GM12878 (cell line): Measurements from ENCODE around the gene MIPOL1. TPM values are rescaled to one million over a fixed set of nuclear protein-coding genes. Genes with fewer than 3 reads are reported as not detected.
"Not testable (repeated sequence)": the region's sequence is repeated elsewhere in the genome, so short reads cannot be mapped to it uniquely, and the experiment has no call there.

Experiments
- ATAC-seq: fragments of 200-7000 bp; cut with Tn5 transposase; 3 replicates; pipeline ENCODE4 v1.9.1; 2020; ENCODE audit warnings: mild to moderate bottlenecking, moderate library complexity
- BruUV-seq: library from RNA; stranded (reverse); fragments of 400-500 nt; replicated peaks from 2 replicates; lab custom pipeline; 2021; lab: Mats Ljungman, UMichigan
- CTCF ChIA-PET: fragments of 300-600 bp; sonication (Branson Sonifier 250); formaldehyde crosslinking; extraction: SDS; loops from one replicate; lab custom pipeline; 2021; ENCODE audit warnings: inconsistent platforms; lab: Yijun Ruan, JAX
- POLR2A ChIA-PET: fragments of 350-600 bp; formaldehyde crosslinking; extraction: SDS; loops from one replicate; lab custom pipeline; 2021; ENCODE audit warnings: inconsistent platforms; lab: Charles Lee
- RAD21 ChIA-PET: fragments of 300-600 bp; sonication (Branson Sonifier 250); formaldehyde crosslinking; loops from one replicate; lab custom pipeline; 2023; ENCODE audit warnings: antibody characterized with exemption; ENCODE audit not compliant: unreplicated experiment; lab: Charles Lee
- SMC1A ChIA-PET: fragments of 300-600 bp; sonication (Branson Sonifier 250); formaldehyde crosslinking; loops from one replicate; lab custom pipeline; 2023; ENCODE audit not compliant: unreplicated experiment, uncharacterized antibody; lab: Charles Lee
- DNase-seq: peaks from one replicate; pipeline ENCODE4 v3.0.0-alpha.2; 2011; ENCODE audit warnings: low read depth, low spot score
- FAIRE-seq: peaks from 3 replicates; lab custom pipeline; 2011; peaks lifted over from hg19 to GRCh38; lab: Jason Lieb, UNC
- H2AFZ ChIP-seq: 2 replicates; pipeline ENCODE4 v1.6.0; 2011; ENCODE audit warnings: low read depth, low read length, control low read depth; ENCODE audit not compliant: control insufficient read depth
- H3K27ac ChIP-seq: 2 replicates; pipeline ENCODE4 v1.5.1; 2011; ENCODE audit warnings: control low read depth; ENCODE audit not compliant: control insufficient read depth, insufficient read depth
- H3K27me3 ChIP-seq, 2 experiments: replicated peaks in 1 of 2; 2 replicates each; pipeline versions ENCODE4 v1.6.0 to v1.6.1; 2011; ENCODE audit warnings: low read length in 1 of 2; ENCODE audit not compliant: control insufficient read depth in 2 of 2, insufficient read depth in 2 of 2
- H3K36me3 ChIP-seq, 2 experiments: 2 replicates each; pipeline ENCODE4 v1.5.1; 2011; ENCODE audit warnings: low read length in 1 of 2; ENCODE audit not compliant: control insufficient read depth in 2 of 2, insufficient read depth in 2 of 2
- H3K4me1 ChIP-seq: 2 replicates; pipeline ENCODE4 v1.6.1; 2011; ENCODE audit warnings: mild to moderate bottlenecking, low read length, moderate library complexity, mixed read lengths; ENCODE audit not compliant: control insufficient read depth, insufficient read depth
- H3K4me2 ChIP-seq: 2 replicates; pipeline ENCODE4 v1.6.0; 2011; ENCODE audit warnings: control low read depth; ENCODE audit not compliant: control insufficient read depth, insufficient read depth
- H3K4me3 ChIP-seq: fragments of 200-600 bp; sonication (generic); 2 replicates; pipeline ENCODE4 v1.5.1; 2016
- H3K79me2 ChIP-seq: 2 replicates; pipeline ENCODE4 v1.6.0; 2011; ENCODE audit warnings: low read length; ENCODE audit not compliant: control insufficient read depth, insufficient read depth
- H3K9ac ChIP-seq: 2 replicates; pipeline ENCODE4 v1.8.0; 2011; ENCODE audit warnings: low read length, control low read depth, mixed read lengths; ENCODE audit not compliant: control insufficient read depth, insufficient read depth
- H3K9me3 ChIP-seq: replicated peaks from 3 replicates; pipeline ENCODE4 v1.5.1; 2011; ENCODE audit warnings: mild to moderate bottlenecking, low read length; ENCODE audit not compliant: control insufficient read depth, insufficient read depth
- H4K20me1 ChIP-seq: 2 replicates; pipeline ENCODE4 v1.6.0; 2011; ENCODE audit not compliant: control insufficient read depth, insufficient read depth
- WGBS: methylation state at CpG from one replicate; pipeline ENCODE4 v1.1.6; 2016; ENCODE audit warnings: low lambda C conversion rate; ENCODE audit not compliant: insufficient replicate concordance, insufficient coverage; ENCODE audit errors: missing lambda C conversion rate; 5-methylcytosine and 5-hydroxymethylcytosine counted together
- in situ Hi-C: fragments of 300-500 bp; cut with MboI; formaldehyde crosslinking; loops from 9 replicates; pipeline ENCODE4 v1.14.3; 2018; ENCODE audit warnings: mixed read lengths
- intact Hi-C: fragments of 100-400 bp; cut with micrococcal nuclease; formaldehyde crosslinking; loops from one replicate; pipeline ENCODE4 v1.14.2; 2022; ENCODE audit not compliant: unreplicated experiment
- polyA plus RNA-seq, 11 experiments: library from polyadenylated mRNA; depleted of rRNA in 4 of 11; unstranded in 6 of 11; stranded (reverse) in 5 of 11; fragments of >200 nt; fragmentation: Nextera tagmentation in 4 of 11; fragmentation: Illumina TruSeq in 1 of 11; extraction: Ambion mirVana in 4 of 11; extraction: Trizol in 1 of 11; gene quantifications; 1 replicate in 1 of 11; 2 replicates in 10 of 11; pipeline versions ENCODE4 v1.2.1 to v1.2.3, GENCODE V29; 2011 to 2016; ENCODE audit warnings: inconsistent platforms in 2 of 11, missing spikeins in 2 of 11, low read depth in 1 of 11
- total RNA-seq, 4 experiments: library from RNA; depleted of rRNA in 3 of 4; stranded (reverse); fragments of >200 nt in 3 of 4; fragmentation: Illumina TruSeq in 1 of 4; extraction: Trizol in 1 of 4; gene quantifications; 2 replicates each; pipeline versions ENCODE4 v1.2.1 to v1.2.3, GENCODE V29; 2013 to 2021
- TF ChIP-seq, protein P1 (sequence below): fragments of 450-650 bp; IDR thresholded peaks from 2 replicates; pipeline ENCODE4 v1.6.1; 2017; ENCODE audit warnings: antibody characterized with exemption, mild to moderate bottlenecking, moderate library complexity

Gene MIPOL1
- total and polyA plus RNA-seq, 10 of the 15 experiments (the other 5 are each of a cell fraction or from before 2014, with no cell fraction given), result 0.06 TPM; not detected in 9

GRCh38 chr14:37179896-37180502 is 17.7 kb upstream of the MIPOL1 start:
- CTCF ChIA-PET, result no interaction called here
- RAD21 ChIA-PET, result no interaction called here
- Histone ChIP-seq H3K4me1 (no peaks in the 10 kb centered on the region), H3K9ac (no peak overlapping the region), H3K4me2 (no peak overlapping the region), H4K20me1 (no peaks in the 10 kb centered on the region), H2AFZ (no peak overlapping the region), H3K36me3 (no peaks in the 10 kb centered on the region), H3K27me3 (no peaks in the 10 kb centered on the region), H3K9me3 (no peaks in the 10 kb centered on the region), H3K4me3 (no peak overlapping the region), H3K27ac (no peak overlapping the region), H3K79me2 (no peaks in the 10 kb centered on the region)
- no peak for DNase-seq
- POLR2A ChIA-PET, result no interaction called here
- intact Hi-C loops (no loop called here), in situ Hi-C loops (no loop called here)
- no TSS peak for BruUV-seq
- WGBS, result 9% methylated on average over 4 of the region's 4 CpGs
- TF ChIP-seq, protein P1, sequence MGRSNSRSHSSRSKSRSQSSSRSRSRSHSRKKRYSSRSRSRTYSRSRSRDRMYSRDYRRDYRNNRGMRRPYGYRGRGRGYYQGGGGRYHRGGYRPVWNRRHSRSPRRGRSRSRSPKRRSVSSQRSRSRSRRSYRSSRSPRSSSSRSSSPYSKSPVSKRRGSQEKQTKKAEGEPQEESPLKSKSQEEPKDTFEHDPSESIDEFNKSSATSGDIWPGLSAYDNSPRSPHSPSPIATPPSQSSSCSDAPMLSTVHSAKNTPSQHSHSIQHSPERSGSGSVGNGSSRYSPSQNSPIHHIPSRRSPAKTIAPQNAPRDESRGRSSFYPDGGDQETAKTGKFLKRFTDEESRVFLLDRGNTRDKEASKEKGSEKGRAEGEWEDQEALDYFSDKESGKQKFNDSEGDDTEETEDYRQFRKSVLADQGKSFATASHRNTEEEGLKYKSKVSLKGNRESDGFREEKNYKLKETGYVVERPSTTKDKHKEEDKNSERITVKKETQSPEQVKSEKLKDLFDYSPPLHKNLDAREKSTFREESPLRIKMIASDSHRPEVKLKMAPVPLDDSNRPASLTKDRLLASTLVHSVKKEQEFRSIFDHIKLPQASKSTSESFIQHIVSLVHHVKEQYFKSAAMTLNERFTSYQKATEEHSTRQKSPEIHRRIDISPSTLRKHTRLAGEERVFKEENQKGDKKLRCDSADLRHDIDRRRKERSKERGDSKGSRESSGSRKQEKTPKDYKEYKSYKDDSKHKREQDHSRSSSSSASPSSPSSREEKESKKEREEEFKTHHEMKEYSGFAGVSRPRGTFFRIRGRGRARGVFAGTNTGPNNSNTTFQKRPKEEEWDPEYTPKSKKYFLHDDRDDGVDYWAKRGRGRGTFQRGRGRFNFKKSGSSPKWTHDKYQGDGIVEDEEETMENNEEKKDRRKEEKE, result no peak
- FAIRE-seq, result no peak
- SMC1A ChIA-PET, result no interaction called here
- no peak for ATAC-seq

GRCh38 chr14:37180886-37181285 is 16.9 kb upstream of the MIPOL1 start:
- intact Hi-C loops, SMC1A ChIA-PET, H3K9me3 ChIP-seq, H2AFZ ChIP-seq, in situ Hi-C loops, H3K36me3 ChIP-seq, ATAC-seq, DNase-seq, CTCF ChIA-PET, H3K27me3 ChIP-seq, H3K4me1 ChIP-seq, H4K20me1 ChIP-seq, BruUV-seq, H3K9ac ChIP-seq, H3K4me2 ChIP-seq, POLR2A ChIA-PET, RAD21 ChIA-PET, H3K4me3 ChIP-seq, FAIRE-seq, H3K79me2 ChIP-seq, H3K27ac ChIP-seq: not testable (repeated sequence)
- WGBS, result 65% methylated on average over 5 of the region's 7 CpGs
